Upper lobe of left lung (tissue), 4 donors: ENCODE measurements around the gene GATC.

Source experiments
- CTCF ChIP-seq, 6 experiments: fragments of 450-650 bp in 4 of 6; fragments of 200-600 bp in 2 of 6; sonication (generic) in 2 of 6; IDR thresholded peaks; one replicate each; pipeline ENCODE4 v1.5.1; 2016 to 2019; ENCODE audit warnings: antibody characterized with exemption in 6 of 6
- EP300 ChIP-seq, 4 donors: sonication (generic); formaldehyde crosslinking; IDR thresholded peaks; one replicate each; pipeline ENCODE4 v1.5.1; 2017; ENCODE audit warnings: antibody characterized with exemption in 4 of 4, control low read depth in 2 of 4
- POLR2A ChIP-seq, 4 donors: fragments of 450-650 bp; IDR thresholded peaks; one replicate each; pipeline ENCODE4 v1.5.1; 2016 to 2017; ENCODE audit warnings: antibody characterized with exemption in 4 of 4, mild to moderate bottlenecking in 2 of 4

- no peak for TF ChIP-seq CTCF (IDR thresholded peaks at IDR 0.05)
- no peak for TF ChIP-seq EP300 (IDR thresholded peaks at IDR 0.05)
- no peak for TF ChIP-seq POLR2A (IDR thresholded peaks at IDR 0.05)
Measured at GRCh38 chr12:120413901-120414695, 32.1 kb upstream of the GATC start.
